Posterior cingulate gyrus (tissue), 11 donors: Measurements from ENCODE around the gene SPATS1.

Source experiments
- DNase-seq, 10 donors: peaks; one replicate each; pipeline versions ENCODE4 v3.0.0 to v3.0.0-alpha.2; 2020 to 2021; ENCODE audit warnings: mixed read lengths in 3 of 10
- intact Hi-C: fragments of 100-400 bp; cut with DNase I; formaldehyde crosslinking; loops from one replicate; pipeline ENCODE4 v1.15.1; 2023

SPATS1 gene

DNA sequence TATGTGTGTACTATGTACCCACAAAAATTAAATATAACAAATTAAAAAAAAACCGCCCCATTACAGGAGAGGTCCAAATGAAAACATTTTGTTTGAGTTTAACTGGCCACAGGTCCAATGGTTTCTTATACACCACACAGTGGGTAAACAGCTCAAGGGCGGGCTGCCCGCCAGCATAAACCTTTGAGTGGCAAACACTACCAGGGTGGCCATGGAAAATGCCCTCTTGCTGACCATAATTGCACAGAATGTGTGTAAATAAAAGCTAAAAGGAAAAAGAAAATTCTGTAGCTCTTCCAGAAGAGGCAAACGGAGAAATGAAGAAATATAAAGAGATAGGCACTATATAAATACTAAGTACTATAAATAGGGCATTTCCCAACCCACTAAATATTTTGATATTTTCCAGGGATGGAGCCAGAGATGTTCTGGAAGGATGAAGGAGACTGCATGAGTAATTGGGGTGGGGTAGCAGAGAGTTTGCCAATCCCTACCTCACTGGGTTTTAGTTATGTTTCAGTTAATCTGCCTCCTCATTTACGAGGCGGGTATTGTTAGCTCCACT lies 44.0 kb downstream of the SPATS1 start:
- DNase-seq: no peak
- intact Hi-C loops: no loop called here

DNA sequence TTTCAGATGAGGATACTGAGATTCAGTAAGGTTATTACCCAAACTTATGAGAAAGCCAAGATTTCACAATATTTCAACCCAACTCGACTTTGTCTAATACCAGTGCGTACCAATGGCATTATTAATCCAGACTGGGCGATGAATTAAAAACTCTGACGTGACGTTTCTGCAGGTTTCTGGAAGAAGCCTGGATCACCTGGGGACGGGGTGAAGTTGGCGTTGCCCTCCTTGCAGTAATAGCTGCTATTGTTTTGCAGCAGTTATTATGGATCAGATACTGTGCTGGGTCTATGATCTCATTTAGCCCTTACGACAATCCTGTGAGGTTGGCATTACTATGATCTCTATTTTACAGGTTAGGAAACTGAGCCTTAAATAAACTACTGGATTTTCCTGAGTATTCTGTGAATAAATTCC lies 44.5 kb downstream of the SPATS1 start:
- intact Hi-C loops: no loop called here
- DNase-seq: no peak

DNA sequence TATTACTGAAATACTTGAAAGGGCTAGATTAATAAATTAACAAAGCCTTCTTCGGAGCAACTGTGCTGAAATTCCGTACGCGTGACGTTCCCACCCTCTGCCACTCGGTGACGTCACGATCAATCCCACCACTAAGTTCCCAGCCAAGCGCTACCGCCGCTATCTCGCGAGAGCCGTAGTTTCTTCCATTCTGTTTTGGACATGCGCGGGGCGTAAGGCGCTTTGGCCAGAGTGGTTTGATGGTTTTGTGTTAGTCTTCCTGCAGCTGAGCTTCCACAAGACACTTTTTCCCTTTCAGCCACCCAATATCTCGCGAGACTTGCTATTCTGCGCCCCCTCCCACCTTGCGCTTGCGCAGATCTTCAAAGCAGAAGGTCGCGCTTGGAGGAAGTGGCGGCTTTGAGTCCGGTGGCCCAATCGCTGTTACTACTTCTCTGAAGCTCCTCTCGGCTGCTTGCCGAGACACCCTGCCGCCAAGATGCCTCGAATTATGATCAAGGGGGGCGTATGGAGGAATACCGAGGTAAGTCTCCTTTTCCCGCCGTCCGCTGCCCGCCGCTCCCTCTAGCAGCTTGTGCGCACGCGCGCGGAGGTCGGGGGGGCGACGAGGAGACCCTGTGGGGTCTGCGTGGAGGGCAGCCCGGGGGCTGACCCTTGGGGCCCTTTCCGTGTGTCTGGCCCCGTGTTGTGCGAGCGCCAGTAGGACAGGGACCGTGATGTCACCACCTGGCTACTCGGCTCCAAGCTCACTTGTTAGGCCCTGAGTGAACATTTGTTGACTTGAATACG lies 45.1 kb downstream of the SPATS1 start, which contains the start of gene CDC5L:
CDC5L (plus strand) TSS at position 361 of the 789 bp plus-strand sequence; CDS start at position 479, 118 bp downstream.
- intact Hi-C loops: no loop called here
- DNase-seq: peak; percentile 79 to 99 (median 92)

DNA sequence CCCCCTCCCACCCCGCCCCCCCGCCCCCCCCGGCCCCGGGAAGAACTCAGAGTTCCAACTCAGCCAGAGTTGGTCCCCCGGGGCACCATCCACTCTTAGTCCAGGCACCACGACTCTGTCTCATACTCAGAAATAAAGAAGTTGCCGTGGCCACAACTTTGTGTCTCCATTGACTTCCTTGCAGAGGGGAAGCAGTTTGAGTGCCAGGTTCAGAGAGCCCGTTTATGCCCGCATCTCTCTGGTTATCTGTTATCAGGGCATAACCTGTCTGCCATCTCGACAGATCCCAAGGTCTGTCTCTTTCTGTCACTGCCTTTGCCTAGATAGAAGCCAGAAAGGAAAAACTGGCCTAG lies 45.7 kb downstream of the SPATS1 start:
- DNase-seq: no peak
- intact Hi-C loops: no loop called here

DNA sequence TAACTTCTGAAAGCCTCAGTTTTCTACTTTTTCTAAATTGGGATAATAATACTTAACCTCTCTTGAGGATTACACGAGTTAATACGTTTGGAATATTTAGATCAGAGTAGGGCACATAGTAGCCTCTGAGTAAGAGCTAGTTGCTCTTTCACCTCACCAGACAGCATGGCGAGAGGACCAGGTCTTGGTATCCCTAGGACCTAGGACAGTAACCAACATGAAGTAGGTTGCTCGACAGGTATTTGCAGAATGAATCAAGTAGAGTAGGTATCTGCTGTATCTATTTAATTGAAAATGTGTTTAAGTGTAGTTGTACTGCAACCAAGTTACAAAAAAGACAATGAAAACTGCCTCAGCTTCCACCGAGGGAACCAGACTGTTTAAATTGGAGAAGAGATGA lies 46.4 kb downstream of the SPATS1 start:
- intact Hi-C loops: no loop called here
- no peak for DNase-seq

DNA sequence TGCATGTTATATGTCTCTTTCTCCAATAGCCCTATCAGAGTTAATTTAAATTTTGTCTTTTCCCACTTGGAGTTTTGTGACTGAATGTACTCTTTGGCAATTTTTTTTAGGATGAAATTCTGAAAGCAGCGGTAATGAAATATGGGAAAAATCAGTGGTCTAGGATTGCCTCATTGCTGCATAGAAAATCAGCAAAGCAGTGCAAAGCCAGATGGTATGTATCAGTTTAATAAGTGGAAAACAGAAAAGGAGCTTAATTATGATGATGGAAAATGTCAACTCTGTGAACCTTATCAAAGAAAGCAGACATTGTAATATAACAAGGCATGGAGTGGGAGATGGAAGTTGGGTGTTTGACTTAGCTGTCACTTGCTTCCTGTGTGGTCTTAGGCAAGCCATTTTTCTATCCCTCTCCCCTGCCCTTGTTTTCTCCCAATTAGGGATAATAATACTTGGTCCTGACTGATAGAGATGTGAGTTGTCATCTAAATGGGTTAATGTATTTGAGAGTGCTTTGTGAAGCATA lies 47.8 kb downstream of the SPATS1 start:
- intact Hi-C loops: no loop called here
- no peak for DNase-seq
